Gastroesophageal sphincter (tissue), 3 donors: ENCODE data around the gene SLC6A3.

Experiments
- CTCF ChIP-seq, 4 experiments: fragments of 200-600 bp in 2 of 4; fragments of 450-650 bp in 2 of 4; sonication (generic) in 1 of 4; IDR thresholded peaks; one replicate each; pipeline ENCODE4 v1.5.1; 2017 to 2019; ENCODE audit warnings: antibody characterized with exemption in 4 of 4, mild to moderate bottlenecking in 2 of 4, moderate library complexity in 2 of 4
- POLR2A ChIP-seq, 2 donors: fragments of 450-650 bp; IDR thresholded peaks; one replicate each; pipeline ENCODE4 v1.6.1; 2017; ENCODE audit warnings: antibody characterized with exemption in 2 of 2, mild to moderate bottlenecking in 2 of 2, moderate library complexity in 1 of 2
- POLR2AphosphoS5 ChIP-seq: sonication (generic); formaldehyde crosslinking; IDR thresholded peaks from one replicate; pipeline ENCODE4 v1.6.1; 2017; ENCODE audit warnings: antibody characterized with exemption

- TF ChIP-seq CTCF (IDR thresholded peaks at IDR 0.05), result no peak
- TF ChIP-seq POLR2A (IDR thresholded peaks at IDR 0.05), result no peak
- no peak for TF ChIP-seq POLR2AphosphoS5
These were observed 16.2 kb downstream of the SLC6A3 start for GRCh38 chr5:1429066-1429465.
